ENCODE results near the gene PAGE2. TPM values are rescaled to one million over a fixed set of nuclear protein-coding genes. Genes with fewer than 3 reads are reported as not detected.
A peak's percentile ranks its signal among the peaks of the same experiment; 100 is the strongest.

PAGE2 gene
- total and polyA plus RNA-seq, 9 of the 15 experiments (the other 6 are each of a cell fraction or from before 2014, with no cell fraction given): 0.40 to 3.7 (median 1.5) TPM; not detected in 1

DNA sequence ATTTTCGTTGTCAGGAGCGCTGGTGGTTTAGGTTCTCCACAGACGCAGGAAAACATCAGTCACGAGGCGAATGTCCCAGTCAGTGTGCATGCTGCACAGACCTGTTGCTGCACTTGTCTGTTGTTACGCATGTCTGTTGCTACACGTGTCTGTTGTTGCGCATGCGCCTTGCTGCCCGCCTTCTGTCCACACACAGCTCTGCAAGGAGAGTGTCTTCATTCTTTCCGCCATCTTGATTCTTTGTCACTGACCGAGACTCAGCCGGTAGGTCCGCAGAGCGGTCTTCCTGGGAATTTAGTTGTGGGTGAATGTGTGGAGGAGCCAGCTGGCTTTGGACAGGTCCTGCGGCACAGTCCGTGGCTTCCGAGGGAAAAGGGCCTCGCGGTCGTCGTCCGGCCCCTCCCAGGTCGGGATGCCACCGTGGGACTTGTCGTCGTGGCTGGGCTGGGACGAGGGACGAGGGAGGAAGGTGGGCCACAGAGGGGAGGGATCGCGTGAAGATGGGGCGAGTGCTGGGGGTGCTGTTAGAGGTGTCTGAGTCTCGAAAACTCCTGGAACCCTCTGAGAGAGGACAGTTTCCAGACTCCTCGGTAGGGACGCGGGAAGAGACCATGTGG lies 13.9 kb upstream of the PAGE2 start, which contains the start of gene PAGE2B (continued):
- TF ChIP-seq, protein P1, sequence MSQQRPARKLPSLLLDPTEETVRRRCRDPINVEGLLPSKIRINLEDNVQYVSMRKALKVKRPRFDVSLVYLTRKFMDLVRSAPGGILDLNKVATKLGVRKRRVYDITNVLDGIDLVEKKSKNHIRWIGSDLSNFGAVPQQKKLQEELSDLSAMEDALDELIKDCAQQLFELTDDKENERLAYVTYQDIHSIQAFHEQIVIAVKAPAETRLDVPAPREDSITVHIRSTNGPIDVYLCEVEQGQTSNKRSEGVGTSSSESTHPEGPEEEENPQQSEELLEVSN (IDR thresholded peaks at IDR 0.05; ENCODE audit: borderline replicate concordance in 1 of 2, extremely low read depth in 1 of 2, insufficient read depth in 1 of 2, insufficient read length in 1 of 2, low read depth in 1 of 2, low read length in 1 of 2, poor library complexity in 1 of 2, severe bottlenecking in 1 of 2): peak in 1 of 2 experiments; percentile 57
- TF ChIP-seq L3MBTL2 (IDR thresholded peaks at IDR 0.05) (peak; percentile 65; the same call in 1 of the 2 replicates), SLC30A9 (CRISPR knock-in tag; IDR thresholded peaks at IDR 0.05) (no peak), NR4A1 (CRISPR knock-in tag; IDR thresholded peaks at IDR 0.05) (no peak), NR4A1 (tag; IDR thresholded peaks at IDR 0.05) (no peak)

DNA sequence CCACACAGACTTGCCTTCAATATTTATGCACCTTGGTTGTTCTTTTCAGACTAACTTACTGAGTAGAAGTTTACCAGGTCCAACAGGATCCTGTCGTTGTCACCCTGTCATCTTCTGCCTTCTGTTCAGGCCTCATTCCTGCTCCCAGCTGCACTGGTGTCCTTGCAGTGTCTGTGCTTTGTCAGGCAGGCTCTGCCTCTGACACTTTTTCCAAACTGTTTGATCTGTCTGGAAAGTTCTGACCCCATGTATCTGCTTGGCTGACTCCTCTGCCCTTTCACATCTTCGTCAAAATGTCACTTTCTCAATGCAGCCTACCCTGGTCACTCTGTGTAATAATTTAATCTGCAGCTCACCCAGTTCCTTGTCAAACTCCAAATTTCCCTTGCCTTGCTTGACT lies 9.9 kb downstream of the PAGE2 start:
- Histone ChIP-seq H3K4me2 (ENCODE audit: insufficient read depth, low read length) (no peak overlapping the region), H4K20me1 (replicated peaks; ENCODE audit: control insufficient read depth, insufficient read depth, low read length) (no peaks in the 10 kb centered on the region), H3K27me3 (ENCODE audit: control insufficient read depth in 2 of 2, insufficient read depth in 2 of 2, low read length in 2 of 2) (no peaks in the 10 kb centered on the region), H3K27ac (ENCODE audit: extremely low read depth, low read depth, low read length) (no peak overlapping the region), H2AFZ (ENCODE audit: low read depth, low read length) (0 out of 2 replicates have a peak overlapping the region, but pooled peaks have one; percentile 44), H3K4me3 (no peak overlapping the region), H3K79me2 (ENCODE audit: control insufficient read depth, insufficient read depth, low read length) (no peaks in the 10 kb centered on the region), H3K36me3 (ENCODE audit: control insufficient read depth, insufficient read depth, low read length) (no peaks in the 10 kb centered on the region), H3K4me1 (replicated peaks in 1 of 2; ENCODE audit: control insufficient read depth in 2 of 2, insufficient read depth in 2 of 2, low read length in 2 of 2) (peaks cover 0 to 4% of the 10 kb centered on the region in 2 experiments; a peak in 3 of 5 replicates), H3K9me3 (replicated peaks; ENCODE audit: control insufficient read depth, insufficient read depth, low read depth, low read length) (no peaks in the 10 kb centered on the region), H3K9me1 (ENCODE audit: control insufficient read depth, insufficient read depth, low read length) (no peaks in the 10 kb centered on the region), H3K9ac (ENCODE audit: insufficient read depth in 1 of 2, low read depth in 2 of 2, low read length in 2 of 2) (no peak overlapping the region)
- in situ Hi-C loops (cut with MboI): no loop called here
- DNase-seq (ENCODE audit: extremely low read depth in 1 of 4, low spot score in 3 of 4) (no peak), ATAC-seq (no peak), FAIRE-seq (no peak)
- TF ChIP-seq ZNF143 (CRISPR knock-in tag; IDR thresholded peaks at IDR 0.05): no peak
- TF ChIP-seq, protein P2, sequence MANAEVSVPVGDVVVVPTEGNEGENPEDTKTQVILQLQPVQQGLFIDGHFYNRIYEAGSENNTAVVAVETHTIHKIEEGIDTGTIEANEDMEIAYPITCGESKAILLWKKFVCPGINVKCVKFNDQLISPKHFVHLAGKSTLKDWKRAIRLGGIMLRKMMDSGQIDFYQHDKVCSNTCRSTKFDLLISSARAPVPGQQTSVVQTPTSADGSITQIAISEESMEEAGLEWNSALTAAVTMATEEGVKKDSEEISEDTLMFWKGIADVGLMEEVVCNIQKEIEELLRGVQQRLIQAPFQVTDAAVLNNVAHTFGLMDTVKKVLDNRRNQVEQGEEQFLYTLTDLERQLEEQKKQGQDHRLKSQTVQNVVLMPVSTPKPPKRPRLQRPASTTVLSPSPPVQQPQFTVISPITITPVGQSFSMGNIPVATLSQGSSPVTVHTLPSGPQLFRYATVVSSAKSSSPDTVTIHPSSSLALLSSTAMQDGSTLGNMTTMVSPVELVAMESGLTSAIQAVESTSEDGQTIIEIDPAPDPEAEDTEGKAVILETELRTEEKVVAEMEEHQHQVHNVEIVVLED (CRISPR knock-in tag; IDR thresholded peaks at IDR 0.05): no peak
- TF ChIP-seq, protein P3, sequence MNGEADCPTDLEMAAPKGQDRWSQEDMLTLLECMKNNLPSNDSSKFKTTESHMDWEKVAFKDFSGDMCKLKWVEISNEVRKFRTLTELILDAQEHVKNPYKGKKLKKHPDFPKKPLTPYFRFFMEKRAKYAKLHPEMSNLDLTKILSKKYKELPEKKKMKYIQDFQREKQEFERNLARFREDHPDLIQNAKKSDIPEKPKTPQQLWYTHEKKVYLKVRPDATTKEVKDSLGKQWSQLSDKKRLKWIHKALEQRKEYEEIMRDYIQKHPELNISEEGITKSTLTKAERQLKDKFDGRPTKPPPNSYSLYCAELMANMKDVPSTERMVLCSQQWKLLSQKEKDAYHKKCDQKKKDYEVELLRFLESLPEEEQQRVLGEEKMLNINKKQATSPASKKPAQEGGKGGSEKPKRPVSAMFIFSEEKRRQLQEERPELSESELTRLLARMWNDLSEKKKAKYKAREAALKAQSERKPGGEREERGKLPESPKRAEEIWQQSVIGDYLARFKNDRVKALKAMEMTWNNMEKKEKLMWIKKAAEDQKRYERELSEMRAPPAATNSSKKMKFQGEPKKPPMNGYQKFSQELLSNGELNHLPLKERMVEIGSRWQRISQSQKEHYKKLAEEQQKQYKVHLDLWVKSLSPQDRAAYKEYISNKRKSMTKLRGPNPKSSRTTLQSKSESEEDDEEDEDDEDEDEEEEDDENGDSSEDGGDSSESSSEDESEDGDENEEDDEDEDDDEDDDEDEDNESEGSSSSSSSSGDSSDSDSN (IDR thresholded peaks at IDR 0.05; ENCODE audit: borderline replicate concordance in 1 of 2, low read depth in 2 of 2, low read length in 2 of 2): no peak
- TF ChIP-seq RBM39 (optimal IDR thresholded peaks at IDR 0.05; ENCODE audit: low read depth, low read length): no peak
- ChIA-PET CTCF (ENCODE audit: low intra/inter-chr PET ratio) (no interaction called here), POLR2A (no interaction called here)
- intact Hi-C loops (cut with micrococcal nuclease): no loop called here
- no TSS peak for BruUV-seq (replicated peaks)
- 0% methylated on average over 1 of the region's 2 CpGs for WGBS (ENCODE audit: insufficient coverage, low coverage, missing lambda C conversion rate)
